GM10266 (cell line): Measurements from ENCODE around the gene SPARC.

Experiments
- DNase-seq: peaks from one replicate; pipeline ENCODE4 v3.0.0; 2012; ENCODE audit errors: extremely low spot score
- CTCF ChIP-seq: IDR thresholded peaks from 2 replicates; pipeline ENCODE4 v1.5.1; 2012; ENCODE audit warnings: mild to moderate bottlenecking, low read depth; ENCODE audit not compliant: control insufficient read depth, insufficient read depth; ENCODE audit errors: missing control alignments

Gene SPARC

GRCh38 chr5:151656311-151656710 lies 30.4 kb downstream of the SPARC start:
- no peak for TF ChIP-seq CTCF

GRCh38 chr5:151651997-151652645 lies 34.6 kb downstream of the SPARC start:
- peak; percentile 81 for DNase-seq

More at GRCh38 chr5:151656311-151656710, 30.4 kb downstream of the SPARC start:
- no peak for DNase-seq

GRCh38 chr5:151648988-151649387 lies 37.7 kb downstream of the SPARC start:
- DNase-seq, result no peak
- no peak for TF ChIP-seq CTCF

More at GRCh38 chr5:151651997-151652645, 34.6 kb downstream of the SPARC start:
- peak; percentile 98 for TF ChIP-seq CTCF

GRCh38 chr5:151648089-151648488 lies 38.6 kb downstream of the SPARC start:
- no peak for TF ChIP-seq CTCF
- DNase-seq, result no peak

- TF ChIP-seq CTCF, result no peak
- no peak for DNase-seq
Observed at GRCh38 chr5:151647320-151647861, 39.3 kb downstream of the SPARC start.

GRCh38 chr5:151646334-151646733 lies 40.4 kb downstream of the SPARC start:
- no peak for DNase-seq
- TF ChIP-seq CTCF, result no peak

GRCh38 chr5:151643388-151643787 lies 43.3 kb downstream of the SPARC start:
- no peak for TF ChIP-seq CTCF

More at GRCh38 chr5:151643388-151643787, 43.3 kb downstream of the SPARC start:
- DNase-seq, result no peak
